NCI-H345 treated with DMSO at 0.1 percent for 48 hours (cell line): ENCODE data around the gene ROBO1.

ENCODE experiments used
- DNase-seq: peaks from one replicate; lab custom pipeline; 2025; ENCODE audit not compliant: unreplicated experiment; lab: John Stamatoyannopoulos, UW

The ROBO1 gene

DNA sequence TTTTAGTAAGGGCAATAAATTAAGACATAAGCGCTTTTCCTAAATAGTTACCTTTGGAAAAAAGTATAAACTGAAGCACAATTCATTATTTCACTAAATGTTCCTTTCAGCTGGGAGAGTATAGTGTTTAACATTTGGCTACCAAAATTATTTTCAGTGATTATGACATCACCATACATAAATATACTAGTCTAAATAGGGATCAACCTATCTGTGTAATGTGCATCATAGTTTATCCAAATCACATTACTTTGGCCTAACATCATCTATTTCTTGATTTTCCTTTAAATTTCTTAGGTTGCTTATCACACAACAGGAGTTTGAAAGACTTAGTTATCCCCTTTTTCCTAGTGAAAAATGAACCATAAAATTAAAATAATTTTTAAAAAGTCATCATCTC lies 738.9 kb downstream of the ROBO1 start:
- DNase-seq: no peak

DNA sequence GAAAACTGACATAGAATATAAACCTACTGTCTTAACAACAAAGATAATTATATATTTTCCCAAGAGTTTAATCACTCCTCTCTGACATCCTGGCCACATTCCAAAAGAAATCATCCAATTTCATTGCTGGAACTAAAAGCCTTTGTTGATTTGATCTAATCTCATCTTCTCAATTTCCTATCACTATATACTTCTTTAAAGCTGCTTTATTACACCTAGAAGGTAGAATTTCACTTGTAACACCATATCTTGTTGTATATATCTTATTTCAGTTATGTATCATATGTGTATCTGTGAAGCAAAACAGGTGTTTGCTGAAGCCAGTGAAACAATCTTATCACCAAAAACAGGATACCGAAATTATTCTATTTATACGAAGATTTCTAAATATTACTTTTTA lies 740.2 kb downstream of the ROBO1 start:
- DNase-seq: no peak

DNA sequence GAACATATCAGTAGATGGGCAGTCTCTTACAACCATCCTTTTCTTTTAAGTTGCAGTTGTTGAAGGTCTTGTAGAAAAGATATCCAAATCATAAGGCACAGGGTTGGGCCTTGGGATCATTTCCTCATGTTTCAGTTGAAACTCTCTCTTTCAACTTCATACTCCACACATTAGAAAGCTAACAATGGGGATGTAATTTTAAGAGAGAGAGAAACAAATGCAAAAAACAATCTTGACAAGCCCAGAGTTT lies 747.9 kb downstream of the ROBO1 start:
- DNase-seq: no peak

DNA sequence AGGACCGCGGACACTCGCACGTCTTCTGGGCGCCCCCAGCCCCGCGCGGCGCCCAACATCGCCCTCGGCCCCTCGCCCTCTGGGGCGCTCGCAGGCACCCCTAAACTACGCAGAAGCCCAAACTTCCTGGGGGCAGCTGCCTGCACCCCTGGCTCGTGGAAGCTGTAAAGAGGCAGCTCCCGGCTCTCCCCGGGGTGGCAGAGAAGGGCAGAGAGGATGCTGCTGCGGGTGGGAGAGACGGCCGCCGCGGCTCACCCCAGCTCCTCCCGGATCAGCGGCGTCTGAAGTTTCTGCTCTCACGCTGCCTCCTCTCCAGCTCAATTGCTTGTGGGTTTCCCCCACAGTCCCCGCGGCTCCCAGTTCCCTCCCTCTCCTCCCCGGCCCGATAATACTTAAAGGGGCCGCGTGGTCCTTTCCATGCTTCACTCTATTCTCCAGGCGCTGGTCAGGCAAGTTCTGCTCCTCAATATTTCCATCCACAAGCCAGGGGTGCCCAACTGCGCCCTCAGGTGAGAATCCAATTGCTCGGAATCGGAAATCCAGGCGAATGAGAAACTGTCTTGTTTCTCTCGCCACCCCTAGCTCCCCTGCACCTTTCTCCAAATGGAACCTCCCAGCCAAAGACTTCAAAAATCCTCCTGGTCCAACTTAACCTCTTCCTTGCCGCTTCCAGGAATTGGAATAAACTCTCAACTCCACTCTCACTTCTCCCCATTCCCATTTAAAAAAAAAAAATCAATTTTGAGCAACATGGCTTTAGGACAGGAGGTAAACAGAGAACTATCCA lies 748.5 kb downstream of the ROBO1 start:
- DNase-seq: peak; percentile 79

DNA sequence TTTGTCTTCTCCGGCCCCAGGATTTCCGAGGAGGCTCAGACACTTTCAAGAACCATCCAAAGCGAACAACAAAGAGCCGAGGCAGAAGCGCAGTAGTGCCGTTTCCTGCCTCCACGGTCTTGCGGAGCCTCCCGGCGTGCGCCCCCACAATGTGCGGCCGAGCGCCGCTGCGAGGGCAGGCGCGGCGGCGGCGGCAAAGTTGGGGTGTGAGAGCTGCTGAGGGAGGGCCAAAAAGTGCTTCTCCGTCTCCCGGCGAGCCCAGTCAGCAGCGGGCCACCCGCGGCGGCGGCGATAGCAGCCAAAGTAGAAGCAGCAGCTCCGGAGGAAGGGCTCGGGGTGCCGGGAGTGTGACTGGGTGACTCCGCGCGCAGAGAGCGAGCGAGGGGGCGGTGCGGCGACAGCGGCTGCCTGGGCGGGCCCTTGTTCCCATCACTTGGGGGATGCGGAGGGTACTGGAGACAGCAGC lies 749.1 kb downstream of the ROBO1 start:
- DNase-seq: peak; percentile 21

DNA sequence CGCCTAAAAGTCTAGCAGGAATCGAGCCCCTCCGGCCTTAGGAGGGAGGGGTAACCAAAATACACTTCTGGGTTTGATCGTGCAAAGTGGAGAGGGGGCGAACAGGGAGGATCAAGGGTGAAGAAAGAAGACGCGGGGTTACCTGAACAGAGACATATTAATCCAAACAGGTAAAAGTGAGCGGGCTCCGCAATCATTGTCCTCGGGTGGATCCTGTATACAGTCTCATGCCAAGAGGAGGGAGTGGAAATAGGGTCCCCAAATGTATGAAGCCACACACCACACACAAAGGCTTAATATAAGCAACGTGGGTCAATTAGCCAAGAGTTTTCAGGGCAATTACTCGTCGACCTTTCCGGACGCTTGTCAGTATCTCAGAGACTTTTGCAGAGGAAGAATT lies 749.5 kb downstream of the ROBO1 start:
- DNase-seq: no peak

DNA sequence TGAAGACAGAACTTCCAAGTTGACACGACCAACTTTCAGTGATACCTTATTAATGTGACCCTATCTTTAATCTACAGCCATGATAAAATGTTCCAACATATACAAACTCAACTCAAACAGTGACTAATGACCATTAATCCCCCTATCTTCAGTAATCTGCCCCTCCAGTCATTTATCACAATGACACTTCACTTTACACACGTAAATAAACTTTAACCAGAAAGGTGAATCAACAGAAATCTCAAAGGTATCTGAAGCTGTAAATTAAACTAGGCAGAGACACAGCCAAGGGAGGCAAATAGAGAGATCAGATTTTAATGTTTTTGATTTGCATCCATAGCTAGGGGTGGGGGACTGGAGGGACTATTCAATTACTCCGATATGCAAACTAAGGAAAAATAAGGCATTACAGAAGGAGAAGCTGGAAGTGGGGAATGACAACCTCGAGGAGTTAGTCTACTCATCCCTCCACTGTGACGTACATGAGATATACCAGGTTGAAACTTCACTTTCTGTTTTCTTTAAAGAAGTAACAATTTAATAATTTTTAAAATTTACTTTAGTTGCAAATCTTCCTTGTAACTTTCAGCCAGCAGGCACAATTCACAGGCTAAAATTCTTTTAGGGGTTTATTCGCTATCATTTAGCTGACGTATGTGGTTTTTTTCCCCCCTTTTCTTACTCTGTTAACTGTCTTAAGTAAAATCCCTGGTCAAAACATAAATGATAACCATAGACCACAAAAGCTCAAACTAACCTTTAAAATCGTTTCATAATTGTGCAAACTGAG lies 751.0 kb downstream of the ROBO1 start:
- no peak for DNase-seq

DNA sequence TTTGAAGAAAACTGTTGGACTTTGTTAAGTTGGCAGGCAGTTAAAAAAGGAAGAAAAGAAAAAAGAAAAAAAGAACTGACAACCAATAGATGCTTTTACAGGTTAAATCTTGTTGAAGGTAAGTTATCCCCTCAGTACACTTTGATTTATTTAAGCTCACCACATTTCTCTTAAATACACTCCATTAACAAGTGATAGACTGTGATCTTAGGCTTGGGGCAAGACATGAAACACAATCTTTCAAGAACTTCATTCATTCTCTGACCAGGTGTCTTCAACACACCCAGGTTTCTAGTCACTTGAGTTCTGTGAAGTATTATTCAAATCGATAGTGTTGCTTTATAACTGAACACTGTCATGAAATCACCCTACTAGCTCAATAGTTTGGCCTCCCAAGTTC lies 751.9 kb downstream of the ROBO1 start:
- no peak for DNase-seq

DNA sequence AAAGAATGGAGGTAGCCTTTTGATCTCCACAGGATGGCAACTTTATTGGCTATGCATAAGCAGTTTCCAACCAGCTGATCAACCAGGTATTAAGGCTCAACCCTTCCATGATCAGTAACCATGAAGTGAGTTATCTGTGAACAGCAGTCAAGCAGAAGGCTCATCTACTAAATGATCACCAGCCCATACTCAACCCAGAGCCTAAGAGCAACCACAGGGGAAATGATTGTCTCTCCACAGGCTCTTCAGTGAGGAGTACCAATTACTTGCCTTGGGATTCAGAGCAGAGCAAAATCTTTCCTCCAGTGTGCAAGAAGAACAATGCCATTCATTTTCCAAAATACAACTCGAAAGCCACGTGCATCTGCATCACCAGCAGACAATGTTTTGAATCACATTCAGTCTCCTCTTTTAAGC lies 754.8 kb downstream of the ROBO1 start:
- peak; percentile 65 for DNase-seq

DNA sequence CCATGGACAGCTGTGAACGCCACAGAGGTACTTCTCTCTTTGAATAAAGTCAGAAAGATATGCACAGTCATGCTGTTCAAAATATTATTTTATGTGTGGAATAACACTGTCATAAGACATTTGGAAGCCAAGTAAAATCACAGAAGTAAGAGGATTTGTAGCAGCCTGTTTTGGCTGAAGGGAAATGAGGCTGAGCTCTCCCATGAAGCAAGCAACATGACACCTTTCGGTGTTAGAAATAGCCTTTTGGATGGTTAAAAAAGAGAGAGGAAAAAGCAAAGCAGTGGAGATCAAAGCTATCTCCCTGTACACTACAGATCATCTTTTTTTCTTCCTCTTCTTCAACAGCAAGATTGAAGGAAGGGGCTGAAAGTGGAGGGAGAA lies 755.3 kb downstream of the ROBO1 start:
- DNase-seq: no peak

DNA sequence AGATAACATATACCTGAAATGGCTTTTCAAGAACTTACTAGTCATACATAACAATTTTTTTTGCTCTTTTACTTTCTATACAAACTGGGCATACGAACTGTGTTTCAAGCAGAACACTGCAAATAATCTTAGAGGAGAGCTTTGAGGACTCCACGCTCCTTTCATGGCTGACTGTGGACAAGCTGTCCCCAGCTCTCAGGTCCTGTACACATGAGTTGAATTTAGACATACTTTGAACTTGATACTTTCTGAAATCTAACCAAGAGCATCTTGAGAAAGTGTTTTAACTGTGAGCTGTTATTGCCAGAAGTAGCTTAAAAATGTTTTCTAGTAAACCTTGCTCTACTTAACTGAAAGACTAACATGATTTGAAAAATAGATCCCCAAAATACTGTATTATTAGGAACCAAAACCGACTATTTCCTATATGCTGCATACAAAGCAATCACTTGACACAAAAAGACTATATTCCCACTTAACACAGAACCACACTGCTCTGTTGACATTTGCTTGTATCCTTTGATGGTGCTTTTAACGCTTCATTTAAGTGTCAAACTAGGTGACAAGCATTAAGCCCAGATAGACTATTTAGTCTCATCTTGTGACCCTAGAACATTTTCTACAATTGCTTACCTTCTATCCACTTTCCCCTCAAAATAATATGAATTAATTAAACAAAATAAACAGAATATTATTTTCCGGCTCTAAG lies 755.8 kb downstream of the ROBO1 start:
- peak; percentile 37 for DNase-seq

DNA sequence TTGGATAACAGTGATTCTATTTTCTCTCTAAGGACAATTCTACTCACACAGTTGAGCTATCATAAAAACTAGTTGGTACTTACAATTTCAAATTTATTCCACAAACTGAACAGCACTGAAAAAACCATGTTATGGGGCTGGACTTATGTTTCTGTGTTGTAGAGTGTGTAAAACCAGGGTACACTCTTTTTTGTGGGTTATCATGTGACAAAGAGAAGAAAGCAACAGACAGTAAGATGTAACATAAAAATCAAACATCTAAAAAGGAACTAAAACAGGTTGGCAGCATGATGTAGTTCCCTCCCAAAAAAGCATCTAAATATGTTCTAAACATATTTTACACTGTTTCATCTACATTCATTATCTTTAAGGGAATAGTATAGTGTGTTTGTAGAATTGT lies 757.9 kb downstream of the ROBO1 start:
- DNase-seq: no peak

DNA sequence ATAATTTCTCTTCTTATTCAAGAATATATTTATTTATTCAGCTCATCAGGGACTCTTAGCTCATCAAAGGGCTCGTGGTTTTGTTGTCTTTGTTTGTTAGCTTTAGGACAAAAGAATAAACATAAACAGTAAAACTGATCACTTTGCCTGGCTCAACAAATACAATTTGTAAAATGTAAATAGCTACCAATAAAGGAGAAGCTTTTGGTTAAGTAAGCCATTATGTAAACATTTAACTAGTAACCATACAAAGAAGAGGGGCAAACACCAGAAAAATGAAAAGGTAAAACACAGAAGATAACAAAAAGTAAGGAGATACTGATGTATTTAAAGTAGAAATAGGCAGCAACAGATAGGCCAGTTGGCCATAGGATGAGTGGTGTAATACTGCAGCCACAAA lies 761.7 kb downstream of the ROBO1 start:
- no peak for DNase-seq

DNA sequence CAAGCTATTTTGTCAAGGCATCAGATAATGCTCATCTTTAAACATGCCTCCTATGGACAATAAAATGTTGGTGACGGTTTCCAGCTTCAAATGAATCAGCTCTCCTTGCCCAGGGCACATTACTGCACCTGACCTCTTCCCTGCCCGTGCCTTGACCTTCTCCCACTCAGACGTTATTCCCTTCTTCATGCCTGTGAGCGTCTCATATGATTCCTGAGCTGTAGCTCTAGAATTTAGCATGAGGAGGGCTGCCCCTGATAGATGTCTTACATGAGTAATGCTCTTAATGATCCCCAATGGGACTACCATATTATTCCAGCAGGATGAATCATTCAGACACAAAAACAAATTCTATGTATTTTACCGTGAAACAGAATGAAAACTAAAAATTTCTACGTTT lies 762.7 kb downstream of the ROBO1 start:
- DNase-seq: no peak

DNA sequence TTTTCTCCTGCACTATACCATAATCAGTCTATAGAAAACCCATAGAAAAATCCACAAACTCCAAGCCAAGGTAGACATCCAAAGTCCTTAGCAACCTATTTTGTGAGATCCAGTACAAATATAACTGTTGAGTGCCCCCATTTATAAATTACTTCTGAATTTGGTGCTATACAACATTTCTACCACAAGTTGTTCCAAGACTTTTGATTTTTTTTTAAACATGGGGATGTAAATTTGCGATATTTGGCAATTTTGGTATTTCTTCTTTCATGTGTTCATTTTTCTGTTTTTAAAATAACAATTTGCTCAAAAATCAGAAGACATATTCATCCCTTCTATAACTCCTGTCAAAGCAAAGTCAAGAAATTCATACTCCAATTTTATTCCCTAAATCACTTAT lies 763.8 kb downstream of the ROBO1 start:
- DNase-seq: no peak

DNA sequence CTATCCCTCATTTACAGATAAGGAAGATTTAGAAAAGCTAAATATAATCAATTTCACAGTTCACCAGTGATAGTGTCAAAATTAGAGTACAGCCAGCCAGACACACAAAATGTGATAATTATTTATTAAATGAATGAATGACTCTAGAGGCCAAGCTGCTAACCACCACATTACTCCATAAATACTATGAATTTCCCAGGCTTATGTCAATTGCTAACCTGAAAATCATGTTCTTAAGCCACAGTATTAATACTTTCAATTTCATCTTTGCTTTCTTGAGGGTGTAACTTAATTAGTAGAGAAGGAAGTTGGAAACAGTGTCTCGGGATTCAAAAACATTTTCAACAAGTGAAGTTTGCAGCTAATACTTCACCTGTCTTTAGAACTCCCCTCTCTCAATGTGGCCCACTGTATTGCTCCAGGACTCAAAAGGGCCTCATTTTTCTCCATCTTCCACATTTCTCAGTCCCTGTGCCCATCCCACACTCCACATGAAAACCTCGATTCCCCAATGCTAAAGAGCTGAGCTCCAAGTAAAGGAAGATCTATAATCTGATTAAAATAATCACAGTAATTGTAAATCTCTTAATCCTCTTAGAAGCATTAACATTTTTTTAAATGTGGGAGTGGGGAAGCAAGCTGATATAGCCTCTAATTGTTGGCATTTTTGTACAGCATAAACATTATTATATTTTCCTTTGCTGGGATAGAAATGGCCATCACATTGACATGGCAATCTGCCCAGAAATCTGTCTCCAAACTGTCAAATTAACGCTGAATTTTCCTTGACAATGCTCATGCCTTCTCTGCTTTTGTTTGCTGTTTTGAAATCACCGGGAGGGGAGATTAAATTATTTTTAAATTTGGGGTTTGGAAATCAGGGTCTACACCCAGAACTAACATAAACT lies 765.1 kb downstream of the ROBO1 start:
- no peak for DNase-seq

DNA sequence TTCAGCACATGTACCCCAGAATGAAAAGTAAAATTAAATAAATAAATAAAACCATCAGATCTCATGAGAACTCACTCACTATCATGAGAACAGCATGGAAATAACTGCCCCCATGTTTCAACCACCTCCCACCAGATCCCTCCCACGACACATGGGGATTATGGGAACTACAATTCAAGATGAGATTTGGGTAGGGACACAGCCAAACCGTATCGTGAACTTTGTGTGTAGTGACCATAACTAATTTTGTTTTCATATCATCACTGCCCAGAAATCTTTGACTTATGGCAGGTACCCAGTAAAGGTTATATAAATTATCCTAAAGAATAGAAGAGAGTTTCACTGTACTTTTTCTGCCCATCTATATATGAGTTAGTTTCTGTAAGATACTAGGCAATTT lies 766.5 kb downstream of the ROBO1 start:
- no peak for DNase-seq

DNA sequence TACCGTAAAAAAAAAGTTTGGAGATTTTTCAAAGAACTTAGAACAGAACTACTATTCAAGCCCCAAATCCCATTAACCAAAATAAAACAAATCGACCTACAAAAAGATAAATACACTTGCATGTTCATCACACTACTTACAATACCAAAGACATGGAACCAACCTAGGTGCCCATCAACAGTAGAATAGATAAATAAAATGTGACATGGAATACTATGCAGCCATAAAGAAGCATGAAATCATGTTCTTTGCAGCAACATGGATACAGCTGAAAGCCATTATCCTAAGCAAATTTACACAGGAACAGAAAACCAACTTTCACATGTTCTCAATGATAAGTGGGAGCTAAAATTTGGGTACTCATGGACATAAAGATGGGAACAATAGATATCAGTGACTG lies 768.7 kb downstream of the ROBO1 start:
- DNase-seq: no peak

DNA sequence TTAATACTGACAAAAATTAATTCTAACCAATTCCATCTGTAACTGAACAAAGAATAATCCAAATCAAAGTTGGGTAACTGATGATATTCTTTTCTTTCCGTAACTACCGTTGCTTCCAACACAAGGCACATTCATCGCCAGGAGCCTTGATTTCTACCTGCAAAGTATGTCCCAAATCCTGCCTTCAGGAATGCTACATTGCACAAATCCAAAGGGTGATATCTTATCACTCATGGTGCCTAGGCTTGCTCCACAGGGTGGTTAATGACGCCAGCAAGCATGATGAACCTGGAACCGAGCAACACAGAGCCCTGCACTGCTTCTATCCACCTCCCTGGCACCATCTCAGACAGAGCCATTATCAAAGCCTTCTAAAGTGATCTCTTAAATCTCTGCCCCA lies 772.7 kb downstream of the ROBO1 start:
- no peak for DNase-seq

DNA sequence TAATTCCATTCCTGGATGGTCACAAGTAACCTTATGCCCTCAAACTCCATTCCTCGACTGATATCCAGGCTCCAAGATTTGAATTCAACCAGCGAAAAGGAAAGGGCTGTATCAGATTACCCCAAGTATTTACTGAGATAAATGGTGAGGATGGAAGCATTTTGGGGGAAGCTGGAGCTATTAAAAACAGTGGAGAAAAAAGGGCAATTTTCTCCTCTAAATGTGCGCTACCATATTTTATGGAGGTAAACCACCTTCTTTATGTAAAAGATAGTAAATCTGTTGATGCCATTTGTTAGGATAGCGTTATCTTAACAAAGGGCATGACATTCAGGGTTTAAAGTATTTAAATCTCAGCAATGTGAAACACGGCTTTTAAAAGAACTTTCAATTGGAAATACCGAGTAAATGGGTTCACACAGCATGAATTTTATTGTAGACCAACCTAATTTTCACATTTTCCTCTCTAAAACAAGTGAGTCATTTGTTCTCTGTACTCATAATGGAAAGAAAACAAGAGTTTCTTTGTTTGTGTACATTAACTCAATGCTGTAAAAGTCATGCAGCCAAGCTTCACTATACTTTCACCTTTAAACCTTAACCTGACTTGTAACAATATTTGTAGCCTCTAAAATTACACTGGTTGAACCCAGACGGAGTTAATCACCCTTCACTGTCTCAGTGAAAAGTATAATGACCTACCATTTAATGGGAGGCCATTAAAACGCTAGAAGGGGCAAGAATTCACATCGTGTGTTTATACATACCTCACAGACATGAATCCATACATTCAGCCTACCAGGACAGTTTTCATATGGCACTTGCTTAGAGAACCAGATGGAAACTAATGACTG lies 773.4 kb downstream of the ROBO1 start:
- no peak for DNase-seq
